GM18505 (cell line): ENCODE measurements around the gene GPR37L1.

Experiments used
- ATAC-seq: cut with Tn5 transposase; IDR thresholded peaks from one replicate; pipeline ENCODE4 v1.9.1; 2021; ENCODE audit not compliant: unreplicated experiment
- POLR2A ChIP-seq: IDR thresholded peaks from 4 replicates; pipeline ENCODE4 v1.6.1; 2011; ENCODE audit warnings: borderline replicate concordance; ENCODE audit not compliant: insufficient read depth, insufficient read length; ENCODE audit errors: extremely low read depth

The GPR37L1 gene, protein sequence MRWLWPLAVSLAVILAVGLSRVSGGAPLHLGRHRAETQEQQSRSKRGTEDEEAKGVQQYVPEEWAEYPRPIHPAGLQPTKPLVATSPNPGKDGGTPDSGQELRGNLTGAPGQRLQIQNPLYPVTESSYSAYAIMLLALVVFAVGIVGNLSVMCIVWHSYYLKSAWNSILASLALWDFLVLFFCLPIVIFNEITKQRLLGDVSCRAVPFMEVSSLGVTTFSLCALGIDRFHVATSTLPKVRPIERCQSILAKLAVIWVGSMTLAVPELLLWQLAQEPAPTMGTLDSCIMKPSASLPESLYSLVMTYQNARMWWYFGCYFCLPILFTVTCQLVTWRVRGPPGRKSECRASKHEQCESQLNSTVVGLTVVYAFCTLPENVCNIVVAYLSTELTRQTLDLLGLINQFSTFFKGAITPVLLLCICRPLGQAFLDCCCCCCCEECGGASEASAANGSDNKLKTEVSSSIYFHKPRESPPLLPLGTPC

DNA sequence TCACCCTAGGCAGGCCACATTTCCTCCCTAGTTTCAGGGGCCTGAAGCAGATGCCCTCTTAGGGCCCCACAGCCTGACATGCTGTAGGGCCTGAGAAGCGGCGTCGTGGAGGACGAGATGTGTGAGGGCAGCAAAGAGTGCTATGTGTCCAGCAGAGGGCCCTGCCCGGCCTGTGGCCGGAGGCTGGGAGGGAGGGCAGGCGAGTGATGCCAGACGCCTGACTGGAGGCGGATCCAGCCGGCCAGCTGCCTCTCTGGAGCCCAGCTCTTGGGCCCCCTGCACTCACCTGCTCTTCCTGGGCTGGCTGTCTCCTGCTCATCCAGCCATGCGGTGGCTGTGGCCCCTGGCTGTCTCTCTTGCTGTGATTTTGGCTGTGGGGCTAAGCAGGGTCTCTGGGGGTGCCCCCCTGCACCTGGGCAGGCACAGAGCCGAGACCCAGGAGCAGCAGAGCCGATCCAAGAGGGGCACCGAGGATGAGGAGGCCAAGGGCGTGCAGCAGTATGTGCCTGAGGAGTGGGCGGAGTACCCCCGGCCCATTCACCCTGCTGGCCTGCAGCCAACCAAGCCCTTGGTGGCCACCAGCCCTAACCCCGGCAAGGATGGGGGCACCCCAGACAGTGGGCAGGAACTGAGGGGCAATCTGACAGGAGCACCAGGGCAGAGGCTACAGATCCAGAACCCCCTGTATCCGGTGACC is at the start of gene GPR37L1:
TSS of gene GPR37L1 (plus strand) at position 279 of the 697 bp plus-strand sequence. CDS start at position 326, 47 bp downstream.
- no peak for TF ChIP-seq POLR2A
- ATAC-seq = no peak

DNA sequence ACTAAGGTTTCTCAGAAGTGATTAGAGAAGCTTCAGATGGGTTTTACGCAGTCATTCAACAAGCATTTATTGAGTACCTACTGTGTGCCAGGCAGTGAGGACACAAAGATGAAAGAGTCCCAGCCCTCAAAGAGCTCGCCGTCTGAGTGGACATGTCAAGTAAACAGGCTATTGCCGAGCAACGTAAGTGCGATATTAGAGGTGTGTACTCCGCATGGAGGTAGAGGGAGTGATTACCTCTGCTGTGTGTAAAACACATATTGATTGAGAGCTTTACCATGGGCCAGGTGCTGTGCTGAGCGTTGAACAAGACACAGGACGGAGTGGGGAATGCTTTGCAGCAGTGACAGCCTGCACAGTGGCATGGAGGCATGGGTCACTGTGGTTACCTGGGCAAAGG is 49.5 kb upstream of the GPR37L1 start:
- TF ChIP-seq POLR2A = no peak
- no peak for ATAC-seq

DNA sequence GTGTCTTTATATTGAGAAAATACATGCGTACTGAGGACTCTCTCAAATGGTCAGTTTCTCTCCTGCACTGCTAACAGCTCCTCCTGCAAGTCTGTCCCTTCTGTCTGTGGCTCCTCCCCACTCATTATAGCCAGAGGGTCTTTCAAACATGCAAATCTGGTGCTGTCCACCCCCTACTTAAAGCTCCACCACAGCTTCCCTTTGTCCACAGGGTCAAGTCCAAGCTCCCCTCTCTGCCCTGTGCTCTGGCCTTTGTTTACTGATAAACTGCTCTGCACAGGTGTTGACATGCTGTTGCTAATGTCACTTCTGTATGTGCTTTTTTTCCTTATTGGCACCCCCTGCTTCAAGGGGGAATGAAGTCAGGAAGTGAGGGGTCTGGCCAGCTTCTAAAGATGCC is 47.7 kb upstream of the GPR37L1 start:
- ATAC-seq = no peak
- no peak for TF ChIP-seq POLR2A

DNA sequence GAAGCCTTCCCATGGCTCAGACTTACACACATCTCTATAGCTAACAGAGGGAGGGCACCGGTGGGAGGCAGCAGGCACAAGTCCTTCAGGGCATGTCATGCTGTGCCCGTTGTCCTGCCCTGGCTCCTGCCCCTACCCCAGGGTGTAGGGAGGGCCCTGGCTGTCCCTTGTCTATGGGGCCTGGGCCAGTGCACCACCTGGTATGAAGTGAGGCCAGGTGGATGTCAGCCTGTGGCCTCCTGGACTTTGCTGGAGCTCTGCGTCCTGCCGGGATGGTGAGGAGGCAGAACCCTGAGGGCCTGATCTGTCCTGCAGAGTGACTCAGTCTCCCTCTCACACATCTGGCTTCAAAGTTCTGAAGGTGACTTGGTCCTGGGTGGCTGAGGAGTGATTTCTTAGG is 47.3 kb upstream of the GPR37L1 start:
- no peak for ATAC-seq

DNA sequence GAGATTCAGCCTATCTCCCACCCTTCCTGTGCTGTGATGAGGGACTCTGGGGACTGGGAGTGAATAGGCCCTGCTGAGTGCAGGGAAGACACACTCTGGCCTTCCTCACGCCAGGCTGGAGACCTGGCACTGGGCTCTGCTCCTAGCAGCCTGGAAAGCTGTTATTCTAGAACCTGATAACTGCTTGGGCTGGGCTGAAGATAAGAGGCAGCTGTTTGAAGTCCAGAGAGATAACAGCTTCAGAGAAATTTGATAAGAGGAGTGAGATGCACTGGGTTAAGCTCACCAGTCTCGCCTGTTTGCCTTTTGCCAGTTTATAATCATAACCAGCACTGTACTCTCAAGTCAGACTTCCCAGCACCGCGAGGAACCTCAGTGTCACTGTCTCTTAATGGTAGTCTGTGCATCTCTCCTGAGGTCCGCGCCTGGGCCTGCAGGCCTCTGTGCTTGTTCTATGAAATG is 46.6 kb upstream of the GPR37L1 start:
- TF ChIP-seq POLR2A = no peak
- ATAC-seq = no peak

More for the DNA sequence above, 47.3 kb upstream of the GPR37L1 start:
- TF ChIP-seq POLR2A = no peak

DNA sequence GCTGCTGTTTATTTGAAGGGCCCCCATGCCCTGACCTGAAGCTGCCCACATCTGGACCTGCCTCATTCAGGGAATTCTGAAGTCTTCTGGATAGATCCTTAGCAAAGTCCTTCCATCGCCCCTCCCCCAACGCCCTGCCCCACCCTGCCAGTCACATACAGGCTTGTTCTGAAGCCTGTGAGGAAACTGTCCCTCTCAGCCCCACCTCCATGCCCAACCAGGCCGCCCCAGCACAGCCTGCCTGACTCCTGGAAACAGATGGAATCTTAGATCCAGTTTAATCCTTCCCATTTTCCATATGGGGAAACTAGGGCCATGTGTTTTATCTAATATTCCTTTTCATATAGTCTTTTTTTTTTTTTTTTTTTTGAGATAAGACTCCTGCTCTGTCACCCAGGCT is 44.5 kb upstream of the GPR37L1 start:
- no peak for TF ChIP-seq POLR2A
- no peak for ATAC-seq

DNA sequence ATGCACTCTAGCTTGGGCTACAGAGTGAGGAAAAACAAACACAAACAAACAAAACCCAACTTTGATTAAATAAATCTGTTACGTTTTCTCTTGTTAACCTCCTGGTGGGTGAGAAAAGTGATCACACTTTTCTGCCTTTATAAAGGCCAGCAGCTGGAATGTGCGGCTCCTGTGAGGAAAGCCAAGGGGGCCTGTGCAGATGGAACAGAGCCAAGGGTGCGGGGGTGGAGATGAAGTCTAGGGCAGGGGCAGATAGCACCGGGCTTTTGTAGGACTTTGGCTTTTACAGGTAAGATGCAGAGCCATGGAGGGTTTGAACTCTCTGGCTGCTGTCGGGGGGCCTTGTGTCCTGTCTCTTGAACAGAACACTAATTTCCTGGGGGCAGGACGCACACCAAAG is 40.7 kb upstream of the GPR37L1 start:
- no peak for TF ChIP-seq POLR2A
- ATAC-seq = no peak

DNA sequence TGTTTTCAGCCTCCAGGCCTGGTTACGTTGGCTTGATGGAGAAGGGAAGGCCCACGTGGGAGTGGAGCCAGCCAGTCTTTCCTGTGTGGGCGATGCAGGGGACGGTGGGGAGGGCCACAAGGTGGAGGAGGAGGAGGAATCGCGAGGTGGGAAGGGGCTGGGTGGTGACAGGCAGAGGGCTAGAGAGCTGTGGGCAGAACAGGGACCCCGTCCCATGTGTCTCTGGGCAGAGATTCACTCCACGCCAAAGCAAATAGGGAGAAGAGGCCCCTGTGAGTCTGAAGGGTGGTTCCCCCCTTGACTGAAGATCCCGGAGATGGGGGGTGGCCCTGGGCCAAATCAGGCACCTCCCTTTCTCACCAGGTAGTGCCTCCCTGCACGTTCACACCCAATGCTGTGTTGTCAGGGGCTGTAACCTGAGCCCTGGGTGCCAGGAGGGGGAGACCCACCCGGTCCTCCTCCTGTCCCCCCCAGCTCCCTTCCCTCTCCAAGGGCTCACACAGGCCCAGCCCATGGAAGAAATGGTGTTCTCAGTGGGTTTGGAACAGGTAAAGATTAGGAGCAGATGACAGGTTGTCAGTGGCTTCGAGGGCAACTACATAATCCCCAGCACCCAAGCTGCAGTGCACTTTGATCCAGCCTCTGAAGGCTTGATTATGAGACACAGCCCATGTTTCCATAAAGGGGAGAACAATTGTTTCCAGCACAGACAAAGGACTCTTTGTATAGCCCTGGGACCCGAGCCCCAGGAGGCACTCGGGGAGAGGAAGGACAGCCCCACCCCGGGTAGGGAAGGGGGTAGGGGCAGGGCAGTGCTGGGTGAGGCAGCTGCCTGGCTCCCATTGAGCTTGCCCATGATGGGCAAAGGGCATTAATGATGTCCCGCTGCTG is 37.7 kb upstream of the GPR37L1 start:
- ATAC-seq = no peak
- TF ChIP-seq POLR2A = no peak

DNA sequence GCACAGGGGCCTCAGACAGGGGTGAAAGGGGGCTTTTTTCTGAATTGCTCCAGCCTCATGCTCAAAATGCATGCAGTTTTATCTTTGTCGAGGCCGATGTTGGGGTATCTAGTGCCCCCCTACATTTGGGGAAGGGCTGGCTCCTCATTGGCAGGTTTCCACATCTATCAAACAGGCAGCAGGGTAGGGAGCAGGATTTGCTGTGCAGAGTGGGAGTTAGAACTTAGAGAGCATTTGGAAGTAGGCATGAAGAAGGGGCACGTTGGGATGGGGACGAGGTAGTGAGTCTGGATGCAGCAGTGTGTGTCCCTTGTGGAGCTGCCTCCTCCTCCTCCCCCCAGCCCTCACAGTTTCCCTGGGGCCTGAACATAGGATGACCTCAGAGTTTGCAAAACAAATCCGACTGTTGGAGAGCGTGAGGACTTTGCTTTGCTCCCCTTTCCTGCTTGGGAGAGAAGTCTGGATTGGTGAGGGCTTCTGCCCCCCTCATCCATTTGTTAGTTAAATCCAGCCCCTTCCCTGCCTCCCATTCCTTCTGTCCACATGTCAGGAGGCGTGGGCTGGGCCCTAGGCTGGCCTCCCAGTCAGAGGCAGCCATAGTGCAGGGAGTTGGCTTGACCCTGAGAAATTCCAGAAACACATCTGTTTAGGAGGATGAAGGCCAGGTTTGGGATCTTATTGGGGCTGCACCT is 36.9 kb upstream of the GPR37L1 start:
- no peak for TF ChIP-seq POLR2A
- no peak for ATAC-seq

DNA sequence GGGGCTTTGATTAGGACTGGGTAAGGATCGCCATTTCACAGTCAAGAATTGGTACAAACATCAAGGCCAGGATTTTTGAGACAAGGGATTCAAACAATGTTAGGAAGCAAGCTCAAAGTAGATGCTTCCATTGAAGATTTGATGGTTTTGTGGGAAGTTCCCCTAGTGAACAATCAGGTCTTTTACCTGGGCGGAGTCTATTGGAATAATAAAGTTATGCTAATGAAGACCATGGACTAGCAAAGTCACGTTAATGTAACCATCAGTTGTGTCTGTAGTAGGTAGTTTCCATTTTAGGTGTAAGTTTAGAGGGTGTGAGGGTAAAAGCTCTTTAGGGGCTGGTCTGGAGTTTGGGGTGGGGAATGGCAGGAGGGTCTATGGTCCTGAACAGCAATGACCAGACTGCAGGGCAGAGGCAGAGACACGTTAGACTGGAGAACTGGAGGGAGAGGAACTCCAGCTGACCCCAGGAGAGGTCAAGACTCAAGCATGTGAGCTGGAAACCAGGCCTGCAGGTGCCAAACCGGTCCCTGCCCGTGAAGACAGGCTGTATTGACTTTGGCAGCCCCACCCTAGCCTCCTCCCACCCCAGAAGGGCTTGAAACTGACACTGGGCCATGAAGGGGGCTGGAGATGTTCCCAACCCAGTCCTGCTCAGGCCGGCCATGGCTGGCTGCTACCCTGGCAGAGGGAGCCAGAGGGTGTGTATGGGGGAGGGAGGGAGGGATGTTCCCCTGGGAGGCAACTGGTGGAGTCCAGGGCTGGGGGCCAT is 36.0 kb upstream of the GPR37L1 start:
- no peak for TF ChIP-seq POLR2A
- no peak for ATAC-seq

DNA sequence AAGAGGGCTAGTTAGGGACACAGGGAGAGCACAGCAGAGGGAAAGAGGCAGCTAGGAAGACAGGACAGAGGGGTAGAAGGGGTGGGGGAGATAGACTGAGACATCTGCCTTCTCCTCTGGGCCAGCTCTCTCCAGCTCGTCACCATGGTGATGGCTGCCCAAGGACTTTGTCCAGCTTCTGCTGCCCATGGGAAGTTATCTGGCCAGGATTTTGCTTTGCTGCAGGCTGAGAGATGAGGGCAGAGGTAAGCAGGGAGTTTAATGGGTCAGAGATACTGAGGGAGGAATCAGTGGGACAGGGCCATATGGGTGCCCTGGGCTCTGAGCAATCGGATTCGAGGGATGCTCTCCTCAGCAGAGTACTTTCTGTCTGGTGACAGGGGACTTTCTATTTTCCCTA is 34.5 kb upstream of the GPR37L1 start:
- ATAC-seq = no peak

DNA sequence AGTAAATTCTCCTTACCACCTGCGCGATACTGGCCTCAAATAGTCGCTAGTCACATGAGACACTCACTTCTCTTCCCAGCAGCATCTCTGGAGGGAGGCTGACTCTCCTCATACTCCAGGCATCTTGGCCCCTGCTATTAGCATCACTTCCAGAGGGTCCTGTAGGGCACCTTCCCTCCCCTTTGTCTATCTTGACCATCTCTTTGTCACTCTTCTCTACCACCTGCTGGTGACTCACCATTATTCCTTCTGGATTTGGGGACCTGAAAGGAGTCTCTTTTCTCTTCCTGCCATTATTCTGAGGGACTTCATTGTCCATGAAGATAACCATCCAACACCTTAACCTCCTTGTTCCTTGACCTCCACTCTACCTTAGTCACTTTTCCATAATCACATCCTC is 31.7 kb upstream of the GPR37L1 start:
- no peak for ATAC-seq
- TF ChIP-seq POLR2A = no peak

More for the DNA sequence above, 34.5 kb upstream of the GPR37L1 start:
- TF ChIP-seq POLR2A = no peak
